SHP77 (cell line): Measurements from ENCODE around the gene MYZAP.

Experiments
- DNase-seq, 2 experiments: peaks; one replicate each; lab custom pipeline; 2025; lab: John Stamatoyannopoulos, UW

Gene MYZAP

DNA sequence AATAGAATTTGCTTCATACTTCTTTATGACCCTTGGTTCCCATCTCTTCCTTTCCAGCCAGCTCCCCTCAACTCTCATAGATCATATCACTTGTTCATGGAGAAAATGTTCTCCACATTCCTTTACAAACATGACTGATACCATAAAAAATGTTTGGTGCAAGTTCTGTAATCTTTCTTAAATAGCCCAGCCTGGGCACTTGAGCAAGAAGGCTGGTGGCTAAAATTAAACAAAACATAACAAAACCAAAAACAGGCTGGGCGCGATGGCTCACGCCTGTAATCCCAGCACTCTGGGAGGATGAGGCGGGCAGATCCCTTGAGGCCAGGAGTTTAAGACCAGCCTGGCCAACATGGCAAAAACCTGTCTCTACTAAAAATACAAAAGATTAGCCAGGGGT is 105.9 kb downstream of the MYZAP start:
- DNase-seq = no peak

- DNase-seq = no peak
Observed at GRCh38 chr15:57698243-57698642, 106.5 kb downstream of the MYZAP start.

- no peak for DNase-seq
Observed at GRCh38 chr15:57698991-57699390, 107.3 kb downstream of the MYZAP start.

DNA sequence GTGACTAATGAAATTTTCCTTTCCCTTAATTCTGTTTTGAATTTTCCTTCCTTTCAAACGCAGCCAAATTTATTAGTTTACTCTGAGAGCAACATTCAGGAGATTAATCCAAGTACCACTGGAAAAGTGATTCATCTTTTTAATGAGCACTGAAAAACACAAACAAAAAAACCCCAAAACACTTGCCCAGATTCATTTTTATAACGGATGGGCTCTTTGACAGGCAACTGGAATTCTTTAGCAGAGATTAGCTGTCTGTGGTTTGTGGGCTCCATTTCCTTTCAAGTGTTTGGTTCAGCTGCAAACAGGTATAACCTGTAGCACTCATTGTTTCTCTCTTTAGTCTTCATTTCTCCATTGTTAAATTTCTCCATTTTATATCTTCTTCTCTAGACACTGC is 111.7 kb downstream of the MYZAP start:
- no peak for DNase-seq

GRCh38 chr15:57704441-57704840 is 112.7 kb downstream of the MYZAP start:
- DNase-seq = no peak

DNA sequence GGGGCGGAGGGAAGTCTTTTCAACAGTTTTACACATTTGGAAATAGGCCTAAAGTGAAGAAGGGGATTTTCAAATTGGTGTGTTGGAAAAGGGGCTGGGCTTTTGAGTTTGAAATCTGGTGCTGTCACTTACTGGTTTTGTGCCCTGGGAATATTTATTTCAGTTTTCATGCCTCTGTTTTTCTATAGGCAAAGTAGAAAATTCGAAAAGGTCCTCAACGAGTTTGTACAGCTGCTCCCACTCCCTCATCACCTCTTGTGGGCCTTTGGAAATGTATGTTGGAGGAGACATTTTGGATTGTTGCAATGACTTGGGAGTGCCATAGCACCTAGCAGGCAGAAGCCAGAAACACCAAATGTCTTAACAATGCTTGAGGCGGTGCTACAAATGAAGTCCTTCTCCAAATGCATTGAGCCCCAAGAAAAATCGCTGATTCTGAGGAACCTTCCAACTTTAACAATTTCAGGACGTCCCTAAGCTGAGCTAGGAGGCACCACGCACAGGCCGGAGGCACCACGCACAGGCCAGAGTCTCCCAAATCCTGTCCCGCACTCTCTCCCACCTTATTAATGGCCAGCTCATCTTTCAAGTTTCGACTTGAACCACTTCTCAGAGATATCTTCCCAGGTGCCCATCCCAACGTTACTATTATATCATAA is 114.2 kb downstream of the MYZAP start:
- peak; percentile 23 to 25 for DNase-seq

- peak; percentile 97 for DNase-seq
Observed at GRCh38 chr15:57706405-57707209, 114.9 kb downstream of the MYZAP start, which contains the start of gene POLR2M. Gene POLR2M, plus strand, starts transcription at chr15:57706714. Its CDS starts 129 bp downstream, at chr15:57706843.

DNA sequence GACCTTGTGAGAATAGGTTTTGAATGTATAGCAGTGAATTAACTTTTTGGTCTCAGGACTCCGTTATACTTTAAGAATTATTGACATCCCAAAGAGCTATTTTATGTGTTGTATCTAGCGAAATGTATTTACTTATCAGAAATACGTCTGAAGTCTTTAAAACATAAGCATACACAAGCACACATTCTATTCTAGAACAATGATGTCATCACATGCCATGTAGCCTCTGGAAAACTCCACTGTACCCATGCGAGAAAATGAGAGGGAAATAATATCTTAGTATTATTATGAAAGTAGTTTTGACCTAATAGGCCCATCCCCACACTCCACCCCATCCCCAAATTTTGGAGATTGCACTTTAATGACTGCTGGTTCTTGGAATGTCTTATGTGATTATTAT is 116.3 kb downstream of the MYZAP start:
- DNase-seq = no peak

DNA sequence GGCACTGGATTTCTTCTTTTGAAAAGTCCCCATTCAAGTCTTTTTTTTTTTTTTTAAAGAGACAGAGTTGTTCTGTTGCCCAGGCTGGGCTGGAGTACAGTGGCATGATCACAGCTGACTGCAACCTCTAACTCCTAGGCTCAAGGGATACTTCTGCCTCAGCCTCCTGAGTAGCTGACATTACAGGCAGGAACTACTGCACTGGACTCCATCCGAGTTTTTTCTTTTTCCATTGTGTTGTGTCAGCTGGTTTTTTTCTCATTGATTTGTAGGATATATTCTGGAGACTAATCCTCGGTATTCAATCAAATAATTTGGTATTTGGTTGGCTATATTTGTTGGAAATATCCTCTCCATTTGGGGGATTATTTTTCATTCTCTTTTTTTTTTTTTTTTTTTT is 126.6 kb downstream of the MYZAP start:
- no peak for DNase-seq

- no peak for DNase-seq
Observed at GRCh38 chr15:57720867-57721266, 129.2 kb downstream of the MYZAP start.

DNA sequence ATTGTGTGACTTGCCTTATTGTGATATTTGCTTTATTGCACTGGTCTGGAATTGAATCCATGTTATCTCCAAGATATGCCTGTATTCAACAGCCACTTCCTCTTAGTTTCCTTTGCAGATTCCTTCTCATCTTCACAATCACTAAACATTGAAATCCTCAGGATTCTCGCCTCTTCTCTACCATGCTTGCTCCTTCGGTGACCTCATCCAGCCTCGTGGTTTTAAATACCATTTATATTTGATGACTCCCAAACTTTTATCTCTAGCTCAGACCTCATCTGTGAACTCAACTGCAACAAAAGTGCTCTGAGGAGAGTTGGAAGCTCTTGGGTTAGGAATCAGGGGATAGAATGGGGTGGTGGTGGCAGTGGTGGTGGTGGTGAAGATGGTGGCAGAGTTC is 134.7 kb downstream of the MYZAP start:
- no peak for DNase-seq

DNA sequence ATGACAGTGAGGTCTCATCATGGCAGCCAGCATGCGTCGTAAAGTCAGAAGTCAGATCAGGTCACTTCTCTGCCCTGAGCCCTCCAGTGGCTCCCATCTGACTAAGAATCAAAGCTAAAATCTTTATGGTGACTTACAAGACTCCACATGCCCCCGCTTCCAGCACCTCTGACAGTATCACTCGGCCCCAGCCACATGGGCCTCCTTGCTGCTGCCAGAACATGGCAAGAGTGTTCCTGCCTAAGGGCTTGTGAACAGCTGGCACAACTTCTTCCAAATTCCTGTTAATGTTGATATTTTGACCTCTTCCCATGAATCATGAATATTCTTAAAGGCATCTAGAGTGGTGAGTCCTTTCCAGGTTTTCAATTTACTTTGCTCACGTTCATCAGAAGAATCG is 135.3 kb downstream of the MYZAP start:
- DNase-seq = no peak

DNA sequence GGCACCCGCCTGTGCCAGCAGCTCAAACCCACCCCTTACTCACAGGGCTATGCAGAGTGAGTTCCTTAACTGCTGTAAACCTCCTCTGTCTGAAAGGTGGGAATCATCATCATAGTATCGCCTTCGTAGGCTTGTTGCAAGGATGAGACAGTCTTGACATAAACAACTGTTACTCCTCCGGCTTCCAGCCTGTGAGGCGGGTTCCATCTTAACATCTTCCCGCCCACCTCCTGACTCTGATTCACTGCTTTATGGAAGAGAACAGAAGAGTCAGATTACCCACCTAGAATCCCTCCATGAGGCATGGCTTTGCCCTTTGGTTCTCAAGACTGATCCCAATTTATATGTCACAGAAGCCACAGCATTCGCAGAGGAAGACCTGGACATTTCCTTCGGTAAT is 136.7 kb downstream of the MYZAP start:
- DNase-seq = no peak

DNA sequence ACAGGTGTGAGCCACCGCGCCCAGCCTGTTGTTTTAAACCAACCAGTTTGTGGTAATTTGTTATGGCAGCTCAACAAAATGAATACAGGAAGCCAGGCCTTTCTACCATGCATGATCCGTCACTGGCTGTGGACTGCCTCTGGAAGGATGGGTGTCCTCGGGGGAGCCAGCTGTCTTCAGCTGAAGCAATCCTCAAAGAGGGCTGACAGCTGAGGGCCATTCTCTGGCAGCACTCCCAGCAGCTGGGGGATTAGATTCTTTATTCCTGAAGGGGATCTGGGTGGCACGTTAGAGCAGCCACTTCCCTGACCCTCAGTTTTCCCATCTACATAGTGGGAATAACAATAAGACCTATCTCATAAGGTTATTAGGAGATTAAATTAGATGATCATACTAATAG is 139.2 kb downstream of the MYZAP start:
- peak; percentile 10 to 23 for DNase-seq

- no peak for DNase-seq
Observed at GRCh38 chr15:57731530-57732103, 139.9 kb downstream of the MYZAP start.

DNA sequence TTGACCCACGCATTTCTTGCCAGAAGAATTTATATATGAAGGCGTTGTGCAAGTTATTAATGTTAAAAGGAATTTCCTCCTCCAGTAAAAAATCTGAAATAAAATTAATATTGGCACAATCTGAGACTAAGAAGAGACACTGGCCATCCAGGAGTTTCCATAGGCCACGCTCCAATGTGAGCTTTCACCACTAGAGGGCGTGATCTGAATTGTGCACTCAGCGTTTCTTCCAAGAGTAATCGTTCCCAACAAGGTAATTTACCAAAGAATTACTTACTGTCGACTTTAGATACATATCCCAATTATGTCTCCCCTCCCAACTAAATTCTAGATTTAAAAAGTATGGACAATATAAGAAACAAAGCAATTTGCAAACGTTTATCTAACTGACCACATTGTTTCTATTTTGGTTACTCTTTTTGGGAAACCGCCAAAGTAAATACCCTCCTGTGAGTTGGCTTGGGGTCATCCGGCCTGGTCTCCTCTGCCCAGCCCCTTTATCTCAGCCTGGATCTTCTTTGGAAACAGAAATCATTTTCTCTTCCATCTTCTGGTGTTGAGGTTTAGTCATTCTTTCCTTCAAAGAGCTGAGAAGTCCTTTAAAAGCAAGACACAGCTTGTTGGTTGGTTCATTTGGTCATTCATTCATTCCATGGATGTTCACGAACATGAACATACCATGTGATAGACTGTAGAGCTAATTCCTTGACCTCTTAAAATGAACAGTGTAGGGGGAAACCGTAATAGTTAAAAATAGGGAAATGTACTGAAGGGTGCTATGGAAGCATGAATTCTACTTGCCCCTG is 141.0 kb downstream of the MYZAP start:
- peak; percentile 43 to 60 for DNase-seq

DNA sequence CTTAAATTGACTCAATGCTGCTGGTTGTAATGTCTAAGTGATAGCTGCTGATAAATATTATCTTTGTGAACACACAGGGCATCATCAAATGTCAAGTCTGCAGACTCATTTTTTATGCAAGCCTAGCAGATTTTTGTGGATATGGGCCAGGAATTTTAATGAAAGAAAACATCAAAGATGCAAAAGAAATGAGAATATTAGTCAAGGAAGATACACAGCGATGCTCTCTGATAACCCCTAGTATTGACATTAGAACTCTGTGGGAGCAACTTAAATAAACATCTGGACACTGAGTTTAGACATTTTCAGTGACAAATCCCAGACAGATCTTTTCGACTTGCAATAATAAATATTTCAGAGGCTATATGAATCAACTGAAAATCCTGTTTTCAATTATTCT is 143.2 kb downstream of the MYZAP start:
- DNase-seq = no peak
